H1 (cell line): ENCODE measurements around the gene SPPL3. TPM values are rescaled to one million over a fixed set of nuclear protein-coding genes. Genes with fewer than 3 reads are reported as not detected.

ENCODE experiments used
- CTCF ChIA-PET: fragments of 300-600 bp; sonication (Branson Sonifier 250); formaldehyde crosslinking; loops from one replicate; lab custom pipeline; 2021; ENCODE audit not compliant: partially characterized antibody; lab: Charles Lee
- POLR2A ChIA-PET: fragments of 300-600 bp; sonication (Branson Sonifier 250); formaldehyde crosslinking; loops from one replicate; lab custom pipeline; 2021; ENCODE audit warnings: inconsistent platforms; ENCODE audit not compliant: partially characterized antibody; lab: Charles Lee
- DNase-seq, 2 experiments: peaks; one replicate each; pipeline versions ENCODE4 v3.0.0 to v3.0.0-alpha.2; 2010 to 2022; ENCODE audit warnings: low spot score in 2 of 2, low read depth in 1 of 2, mixed read lengths in 1 of 2
- FAIRE-seq: peaks from 2 replicates; lab custom pipeline; 2011; peaks lifted over from hg19 to GRCh38; lab: Jason Lieb, UNC
- H2AFZ ChIP-seq: 2 replicates; pipeline ENCODE4 v1.8.1; 2012; ENCODE audit warnings: low read length, inconsistent platforms
- H2AK5ac ChIP-seq: 2 replicates; pipeline ENCODE4 v1.6.1; 2013; ENCODE audit warnings: low read depth, low read length
- H2BK120ac ChIP-seq: replicated peaks from 2 replicates; pipeline ENCODE3; 2013; ENCODE audit warnings: low read depth, low read length, inconsistent platforms
- H2BK12ac ChIP-seq: 2 replicates; pipeline ENCODE4 v1.6.1; 2013; ENCODE audit warnings: low read depth, low read length
- H2BK15ac ChIP-seq: 2 replicates; pipeline ENCODE4 v1.6.1; 2013; ENCODE audit warnings: low read length
- H2BK20ac ChIP-seq: 2 replicates; pipeline ENCODE4 v1.6.1; 2013; ENCODE audit warnings: low read length
- H2BK5ac ChIP-seq: 2 replicates; pipeline ENCODE4 v1.6.1; 2013; ENCODE audit warnings: low read depth, low read length
- H3K14ac ChIP-seq: 2 replicates; pipeline ENCODE4 v1.6.1; 2013; ENCODE audit warnings: inconsistent platforms; ENCODE audit not compliant: insufficient read length
- H3K18ac ChIP-seq: 2 replicates; pipeline ENCODE4 v1.6.1; 2013; ENCODE audit warnings: low read length; ENCODE audit errors: extremely low read depth
- H3K23ac ChIP-seq: 2 replicates; pipeline ENCODE4 v1.6.1; 2013; ENCODE audit warnings: inconsistent platforms; ENCODE audit not compliant: insufficient read length
- H3K23me2 ChIP-seq: 2 replicates; pipeline ENCODE4 v1.6.1; 2013; ENCODE audit warnings: low read depth, low read length
- H3K27ac ChIP-seq: 2 replicates; pipeline ENCODE4 v1.6.1; 2011; ENCODE audit warnings: low read depth, low read length, inconsistent platforms
- H3K27me3 ChIP-seq, 4 experiments: replicated peaks in 1 of 4; 1 replicate in 1 of 4; 2 replicates in 3 of 4; pipeline versions ENCODE4 v1.6.1 to v1.8.1; 2011 to 2013; ENCODE audit warnings: low read length in 3 of 4, mild to moderate bottlenecking in 3 of 4, inconsistent platforms in 2 of 4, mixed read lengths in 2 of 4, moderate library complexity in 1 of 4; ENCODE audit not compliant: control insufficient read depth in 3 of 4, insufficient read depth in 3 of 4; ENCODE audit errors: extremely low read depth in 1 of 4
- H3K36me3 ChIP-seq, 4 experiments: 2 replicates each; pipeline versions ENCODE4 v1.6.1 to v1.8.1; 2011 to 2013; ENCODE audit warnings: mild to moderate bottlenecking in 4 of 4, low read length in 3 of 4, moderate library complexity in 2 of 4, control low read depth in 1 of 4, inconsistent platforms in 1 of 4; ENCODE audit not compliant: insufficient read depth in 4 of 4, control insufficient read depth in 2 of 4
- H3K4ac ChIP-seq: replicated peaks from 2 replicates; pipeline ENCODE3; 2013; ENCODE audit warnings: low read length, low read depth, mixed read lengths, inconsistent platforms; ENCODE audit not compliant: insufficient read length
- H3K4me1 ChIP-seq, 4 experiments: replicated peaks in 1 of 4; 1 replicate in 1 of 4; 2 replicates in 3 of 4; pipeline versions ENCODE4 v1.6.1 to v1.8.1; 2011 to 2013; ENCODE audit warnings: low read length in 3 of 4, inconsistent platforms in 2 of 4, mixed read lengths in 1 of 4; ENCODE audit not compliant: insufficient read depth in 4 of 4, control insufficient read depth in 3 of 4
- H3K4me2 ChIP-seq, 2 experiments: 2 replicates each; pipeline versions ENCODE4 v1.6.1 to v1.8.1; 2011 to 2013; ENCODE audit warnings: low read depth in 2 of 2, low read length in 2 of 2, control low read depth in 1 of 2, inconsistent platforms in 1 of 2, mild to moderate bottlenecking in 1 of 2; ENCODE audit not compliant: insufficient read depth in 1 of 2
- H3K4me3 ChIP-seq, 4 experiments: fragments of 200-600, 300-600 bp in 1 of 4; sonication (generic), shearing (Covaris generic), sonication (Bioruptor Twin) in 1 of 4; 2 replicates each; pipeline versions ENCODE4 v1.5.1 to v1.8.1; 2011 to 2016; ENCODE audit warnings: low read length in 4 of 4, low read depth in 3 of 4, control low read depth in 2 of 4, inconsistent platforms in 2 of 4, mild to moderate bottlenecking in 2 of 4, mixed read lengths in 1 of 4, moderate library complexity in 1 of 4; ENCODE audit not compliant: insufficient read depth in 2 of 4; ENCODE audit errors: extremely low read depth in 1 of 4
- H3K56ac ChIP-seq: replicated peaks from 2 replicates; pipeline ENCODE3; 2013; ENCODE audit warnings: low read depth, mild to moderate bottlenecking, mixed read lengths, low read length, inconsistent platforms; ENCODE audit not compliant: insufficient read length
- H3K79me1 ChIP-seq: 2 replicates; pipeline ENCODE4 v1.6.1; 2013; ENCODE audit warnings: low read depth, low read length, control low read depth
- H3K79me2 ChIP-seq, 2 experiments: 2 replicates each; pipeline versions ENCODE4 v1.6.1 to v1.8.1; 2012 to 2013; ENCODE audit warnings: low read length in 2 of 2, mild to moderate bottlenecking in 2 of 2, inconsistent platforms in 1 of 2; ENCODE audit not compliant: insufficient read depth in 2 of 2, control insufficient read depth in 1 of 2
- H3K9ac ChIP-seq, 4 experiments: replicated peaks in 1 of 4; 1 replicate in 1 of 4; 2 replicates in 3 of 4; pipeline versions ENCODE4 v1.6.1 to v1.8.1; 2011 to 2013; ENCODE audit warnings: low read depth in 3 of 4, low read length in 3 of 4, control low read depth in 2 of 4, mild to moderate bottlenecking in 2 of 4, moderate library complexity in 2 of 4, inconsistent platforms in 1 of 4; ENCODE audit errors: extremely low read depth in 1 of 4
- H3K9me3 ChIP-seq, 2 experiments: 2 replicates each; pipeline versions ENCODE4 v1.6.1 to v1.8.1; 2012 to 2013; ENCODE audit warnings: mild to moderate bottlenecking in 2 of 2, moderate library complexity in 2 of 2, control low read depth in 1 of 2, inconsistent platforms in 1 of 2, low read depth in 1 of 2, low read length in 1 of 2, mixed read lengths in 1 of 2; ENCODE audit not compliant: insufficient read depth in 2 of 2
- H4K20me1 ChIP-seq, 2 experiments: replicated peaks in 1 of 2; 2 replicates each; pipeline versions ENCODE3 to v1.8.1; 2011 to 2013; ENCODE audit warnings: inconsistent platforms in 2 of 2, low read length in 2 of 2, mild to moderate bottlenecking in 1 of 2; ENCODE audit not compliant: insufficient read depth in 2 of 2, control insufficient read depth in 1 of 2
- H4K5ac ChIP-seq: 2 replicates; pipeline ENCODE4 v1.6.1; 2013; ENCODE audit warnings: low read length, low read depth, mixed read lengths, inconsistent platforms; ENCODE audit not compliant: insufficient read length
- H4K8ac ChIP-seq: 2 replicates; pipeline ENCODE4 v1.8.0; 2013; ENCODE audit warnings: mild to moderate bottlenecking, moderate library complexity, low read length, inconsistent platforms; ENCODE audit not compliant: insufficient read depth; ENCODE audit errors: extremely low read depth
- H4K91ac ChIP-seq: replicated peaks from 2 replicates; pipeline ENCODE3; 2013; ENCODE audit warnings: low read length, mixed read lengths, inconsistent platforms; ENCODE audit not compliant: insufficient read length
- ASH2L ChIP-seq: fragments of 200-600, 300-600 bp; sonication (generic); IDR thresholded peaks from one replicate; pipeline ENCODE4 v1.7.1; 2017; ENCODE audit warnings: low read length
- ATF3 ChIP-seq: IDR thresholded peaks from 2 replicates; pipeline ENCODE4 v1.6.1; 2011; ENCODE audit warnings: low read depth, mild to moderate bottlenecking, low read length; ENCODE audit not compliant: insufficient read depth
- CREB1 ChIP-seq: IDR thresholded peaks from 2 replicates; pipeline ENCODE4 v1.6.1; 2012; ENCODE audit warnings: inconsistent platforms
- FOSL1 ChIP-seq: IDR thresholded peaks from 2 replicates; pipeline ENCODE4 v1.6.1; 2011; ENCODE audit warnings: mild to moderate bottlenecking, low read depth, low read length, moderate library complexity; ENCODE audit not compliant: insufficient read depth
- GABPA ChIP-seq: IDR thresholded peaks from 2 replicates; pipeline ENCODE4 v1.6.1; 2011; ENCODE audit warnings: mild to moderate bottlenecking, low read length, moderate library complexity, borderline replicate concordance; ENCODE audit not compliant: insufficient read depth
- HDAC6 ChIP-seq: IDR thresholded peaks from one replicate; pipeline ENCODE4 v1.7.1; 2012; ENCODE audit warnings: low read depth, mild to moderate bottlenecking, inconsistent platforms, low read length, moderate library complexity
- KDM1A ChIP-seq: fragments of 200-600, 300-600 bp; sonication (generic); IDR thresholded peaks from 2 replicates; pipeline ENCODE4 v1.7.1; 2016; ENCODE audit warnings: mild to moderate bottlenecking, low read length, borderline replicate concordance
- MAFK ChIP-seq: IDR thresholded peaks from 2 replicates; pipeline ENCODE4 v1.6.1; 2012; ENCODE audit warnings: low read depth, mild to moderate bottlenecking, improper control_type of control experiment, low read length
- RAD21 ChIP-seq, 2 experiments: IDR thresholded peaks in 1 of 2; conservative IDR thresholded peaks in 1 of 2; 2 replicates each; pipeline ENCODE4 v1.6.1; 2011; ENCODE audit warnings: low read depth in 2 of 2, low read length in 2 of 2, improper control_type of control experiment in 1 of 2, inconsistent platforms in 1 of 2, mild to moderate bottlenecking in 1 of 2, moderate library complexity in 1 of 2
- SRF ChIP-seq: IDR thresholded peaks from 2 replicates; pipeline ENCODE4 v1.6.1; 2011; ENCODE audit warnings: mild to moderate bottlenecking, low read depth, low read length, moderate library complexity
- SUZ12 ChIP-seq: fragments of 200-600 bp; sonication (generic); IDR thresholded peaks from 2 replicates; pipeline ENCODE4 v1.6.1; 2012; ENCODE audit warnings: mild to moderate bottlenecking, inconsistent platforms, low read length, moderate library complexity, mixed read lengths
- TCF12 ChIP-seq: IDR thresholded peaks from 2 replicates; pipeline ENCODE4 v1.6.1; 2011; ENCODE audit warnings: low read depth, mild to moderate bottlenecking, low read length
- WGBS, 2 experiments: shearing (Covaris generic) in 1 of 2; methylation state at CpG; one replicate each; pipeline versions ENCODE4 v1.1.6 to v1.1.7; 2013 to 2015; ENCODE audit warnings: low lambda C conversion rate in 2 of 2, mixed read lengths in 2 of 2, inconsistent platforms in 1 of 2, low coverage in 1 of 2, missing lambda C conversion rate in 1 of 2; ENCODE audit not compliant: insufficient replicate concordance in 2 of 2, insufficient coverage in 1 of 2, insufficient read length in 1 of 2; ENCODE audit errors: extremely low coverage in 1 of 2, missing lambda C conversion rate in 1 of 2; 5-methylcytosine and 5-hydroxymethylcytosine counted together
- polyA plus RNA-seq, 7 experiments: library from polyadenylated mRNA; depleted of rRNA in 3 of 7; stranded (reverse) in 5 of 7; unstranded in 2 of 7; fragments of >200 nt in 5 of 7; fragments of 200-250 nt in 2 of 7; gene quantifications; 1 replicate in 5 of 7; 2 replicates in 1 of 7; 4 replicates in 1 of 7; pipeline versions ENCODE4 v1.2.1 to v1.2.3, GENCODE V29; 2011 to 2013; ENCODE audit warnings: missing spikeins in 2 of 7, mixed read lengths in 2 of 7
- total RNA-seq: library from RNA; stranded (reverse); fragmentation: NEBNext Ultra II Directional; extraction: Animal tissue kit (Norgen Biotek cat#: 25700); gene quantifications from 2 replicates; pipeline ENCODE4 v1.2.1, GENCODE V29; 2021

SPPL3 gene
- total and polyA plus RNA-seq, 2 of the 8 experiments (the other 6 are each of a cell fraction or from before 2014, with no cell fraction given), result 27.3 to 48.4 TPM

DNA sequence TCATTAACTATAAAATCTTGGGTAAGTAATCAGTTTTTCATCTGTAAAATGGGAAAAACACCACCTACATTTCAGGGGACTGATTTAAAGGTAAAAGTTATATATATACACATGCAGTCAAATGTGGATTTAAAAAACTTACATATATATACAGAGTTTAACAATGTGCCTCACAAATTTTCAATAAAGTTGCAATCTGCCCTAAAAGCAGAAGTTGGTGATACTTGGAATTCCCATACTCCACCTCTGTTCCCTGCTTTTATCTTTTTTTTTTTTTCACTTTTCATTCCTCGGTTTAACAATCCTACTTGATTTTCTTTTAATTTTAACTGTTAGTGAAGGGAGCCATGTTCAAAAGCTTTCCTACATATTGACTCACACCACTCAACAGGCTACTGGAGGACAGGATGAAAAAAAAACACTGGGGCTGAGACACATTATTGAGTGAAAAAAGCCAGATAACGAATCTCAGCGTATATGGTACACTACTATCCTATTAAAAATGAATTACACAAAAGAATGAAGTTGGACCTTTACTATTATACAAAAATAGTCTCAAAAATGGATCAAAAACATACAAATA lies 24.3 kb downstream of the SPPL3 start:
- FAIRE-seq, result no peak
- Histone ChIP-seq H3K14ac (no peak overlapping the region), H3K9me3 (no peaks in the 10 kb centered on the region), H3K56ac (no peak overlapping the region), H3K23me2 (no peaks in the 10 kb centered on the region; the same call in 1 of the 2 replicates), H2AFZ (no peak overlapping the region), H3K27ac (no peak overlapping the region), H2BK15ac (no peak overlapping the region), H4K8ac (no peak overlapping the region), H2BK5ac (no peak overlapping the region)
- POLR2A ChIA-PET, result interaction anchor here (0.7 to 1.5 kb wide), 4 partner anchors 9 to 15 kb away, joined by 3 to 5 read pairs (median 4); no protein-coding TSS in a partner anchor
- no peak for TF ChIP-seq MAFK
- TF ChIP-seq ASH2L, result no peak
- no peak for TF ChIP-seq CREB1
- no peak for TF ChIP-seq FOSL1
- no peak for TF ChIP-seq KDM1A
- TF ChIP-seq SRF, result no peak
- no peak for TF ChIP-seq ATF3
- TF ChIP-seq RAD21 (IDR thresholded peaks at IDR 0.05 in 1 of 2, conservative IDR thresholded peaks at IDR 0.05 in 1 of 2; ENCODE audit: low read depth in 2 of 2, low read length in 2 of 2), result no peak
- no peak for TF ChIP-seq SUZ12
- TF ChIP-seq TCF12, result no peak
- no peak for TF ChIP-seq HDAC6
- TF ChIP-seq GABPA, result no peak
- TF ChIP-seq, all 59 proteins: peak for 0
- no peaks in the 10 kb centered on the region for H3K36me3 ChIP-seq
- no peak overlapping the region for H2BK120ac ChIP-seq
- H3K4ac ChIP-seq, result no peak overlapping the region
- CTCF ChIA-PET, result interaction anchor here (0.7 kb wide), 1 partner anchor 57 kb away, joined by 3 read pairs; no protein-coding TSS in a partner anchor
- no peak overlapping the region for H3K4me3 ChIP-seq
- no peak overlapping the region for H3K9ac ChIP-seq
- H2AK5ac ChIP-seq, result no peak overlapping the region
- H2BK12ac ChIP-seq, result no peak overlapping the region
- H3K18ac ChIP-seq, result no peak overlapping the region
- H3K4me2 ChIP-seq, result no peak overlapping the region
- H3K27me3 ChIP-seq, result no peaks in the 10 kb centered on the region
- no peaks in the 10 kb centered on the region for H3K4me1 ChIP-seq
- 69% methylated on average over 3 of the region's 3 CpGs; no CpG with 5 or more reads in 1 of the 2 experiments for WGBS, 2 experiments
- H4K20me1 ChIP-seq, result peaks cover 0 to 4% of the 10 kb centered on the region in 2 experiments
- no peak overlapping the region for H2BK20ac ChIP-seq
- no peak overlapping the region for H3K23ac ChIP-seq
- H3K79me1 ChIP-seq, result peaks cover 2% of the 10 kb centered on the region
- H4K91ac ChIP-seq, result no peak overlapping the region
- peaks cover 0 to 71% of the 10 kb centered on the region in 2 experiments; a peak in 2 of 4 replicates for H3K79me2 ChIP-seq
- DNase-seq, result no peak
- H4K5ac ChIP-seq, result no peak overlapping the region
